SK-N-SH (cell line): Measurements from ENCODE around the gene ZNF532. TPM values are rescaled to one million over a fixed set of nuclear protein-coding genes. Genes with fewer than 3 reads are reported as not detected.

Source experiments
- CTCF ChIA-PET: fragments of 300-600, 350-600 bp; formaldehyde crosslinking; extraction: SDS; loops from one replicate; lab custom pipeline; 2021; lab: Yijun Ruan, JAX
- POLR2A ChIA-PET: fragments of 350-600 bp; sonication (Branson Sonifier 250); formaldehyde crosslinking; extraction: SDS; loops from one replicate; lab custom pipeline; 2020; ENCODE audit warnings: antibody characterized with exemption, inconsistent platforms; lab: Yijun Ruan, JAX
- DNase-seq: peaks from one replicate; pipeline ENCODE4 v3.0.0; 2012
- H2AFZ ChIP-seq: fragments of 200-600 bp; sonication (generic); 2 replicates; pipeline ENCODE4 v1.8.1; 2016; ENCODE audit warnings: antibody characterized with exemption, mild to moderate bottlenecking, low read depth
- H3F3A ChIP-seq: fragments of 200-600 bp; sonication (generic); replicated peaks from 2 replicates; pipeline ENCODE3; 2016; ENCODE audit warnings: antibody characterized with exemption, mild to moderate bottlenecking; ENCODE audit not compliant: insufficient read depth
- H3K27ac ChIP-seq, 2 experiments: fragments of 200-500 bp in 1 of 2; fragments of 200-600 bp in 1 of 2; sonication (Bioruptor generic) in 1 of 2; sonication (generic), shearing (Covaris generic) in 1 of 2; 2 replicates each; pipeline versions ENCODE4 v1.5.1 to v1.6.1; 2014 to 2016; ENCODE audit warnings: low read depth in 2 of 2, inconsistent platforms in 1 of 2, low read length in 1 of 2, mild to moderate bottlenecking in 1 of 2, mixed read lengths in 1 of 2
- H3K27me3 ChIP-seq: fragments of 200-600 bp; sonication (generic), shearing (Covaris generic); 2 replicates; pipeline ENCODE4 v1.6.1; 2016; ENCODE audit warnings: mixed run types; ENCODE audit not compliant: insufficient read depth
- H3K36me3 ChIP-seq, 2 experiments: fragments of 200-500 bp in 1 of 2; fragments of 200-600 bp in 1 of 2; sonication (Bioruptor generic) in 1 of 2; sonication (generic) in 1 of 2; replicated peaks in 1 of 2; 2 replicates each; pipeline versions ENCODE3 to v1.5.1; 2014 to 2016; ENCODE audit warnings: low read length in 1 of 2, mild to moderate bottlenecking in 1 of 2; ENCODE audit not compliant: insufficient read depth in 2 of 2, control insufficient read depth in 1 of 2
- H3K4me1 ChIP-seq, 2 experiments: fragments of 200-500 bp in 1 of 2; fragments of 200-600 bp in 1 of 2; sonication (Bioruptor generic) in 1 of 2; sonication (generic), shearing (Covaris generic) in 1 of 2; 2 replicates each; pipeline versions ENCODE4 v1.5.1 to v1.6.1; 2014 to 2016; ENCODE audit warnings: low read depth in 1 of 2, low read length in 1 of 2, mixed run types in 1 of 2; ENCODE audit not compliant: insufficient read depth in 2 of 2, control insufficient read depth in 1 of 2
- H3K4me2 ChIP-seq: fragments of 200-600 bp; sonication (generic), shearing (Covaris generic); 2 replicates; pipeline ENCODE4 v1.6.1; 2017; ENCODE audit warnings: mixed run types
- H3K4me3 ChIP-seq, 2 experiments: fragments of 200-500 bp in 1 of 2; fragments of 200-600 bp in 1 of 2; sonication (Bioruptor generic) in 1 of 2; sonication (generic), shearing (Covaris generic) in 1 of 2; 2 replicates each; pipeline versions ENCODE4 v1.5.1 to v1.8.1; 2014 to 2016; ENCODE audit warnings: low read depth in 2 of 2, inconsistent platforms in 1 of 2, low read length in 1 of 2, mild to moderate bottlenecking in 1 of 2, mixed read lengths in 1 of 2, moderate library complexity in 1 of 2
- H3K79me2 ChIP-seq: fragments of 200-600 bp; sonication (generic); 2 replicates; pipeline ENCODE4 v1.8.1; 2017; ENCODE audit warnings: mild to moderate bottlenecking; ENCODE audit not compliant: insufficient read depth
- H3K9ac ChIP-seq: fragments of 200-600 bp; sonication (generic); 2 replicates; pipeline ENCODE4 v1.6.1; 2017; ENCODE audit warnings: mixed run types
- H3K9me2 ChIP-seq: fragments of 200-600 bp; sonication (generic); 2 replicates; pipeline ENCODE4 v1.6.1; 2017; ENCODE audit warnings: mixed run types
- H3K9me3 ChIP-seq: fragments of 200-600 bp; sonication (generic); 2 replicates; pipeline ENCODE4 v1.6.1; 2017; ENCODE audit warnings: mixed run types, mild to moderate bottlenecking, moderate library complexity
- H4K20me1 ChIP-seq: fragments of 200-600 bp; sonication (generic); 2 replicates; pipeline ENCODE4 v1.6.1; 2017; ENCODE audit warnings: mild to moderate bottlenecking, mixed run types; ENCODE audit not compliant: insufficient read depth
- CHD2 ChIP-seq: fragments of 150-350 bp; IDR thresholded peaks from 2 replicates; pipeline ENCODE4 v1.6.1; 2018; ENCODE audit warnings: low read length; ENCODE audit not compliant: partially characterized antibody
- CTCF ChIP-seq: fragments of 200-600 bp; sonication (generic); IDR thresholded peaks from 2 replicates; pipeline ENCODE4 v1.6.1; 2017; ENCODE audit warnings: antibody characterized with exemption, mild to moderate bottlenecking, moderate library complexity
- GATA2 ChIP-seq: sonication (generic); formaldehyde crosslinking; IDR thresholded peaks from 2 replicates; pipeline ENCODE4 v1.5.0; 2020; ENCODE audit warnings: mild to moderate bottlenecking, missing genetic modification reagents
- MEF2A ChIP-seq: IDR thresholded peaks from 2 replicates; pipeline ENCODE4 v1.4.0; 2012; ENCODE audit warnings: low read depth, borderline replicate concordance
- PBX3 ChIP-seq: IDR thresholded peaks from 2 replicates; pipeline ENCODE4; 2012
- POLR2AphosphoS5 ChIP-seq: IDR thresholded peaks from 2 replicates; pipeline ENCODE4 v1.6.1; 2012; ENCODE audit warnings: low read depth, low read length
- RAD21 ChIP-seq: IDR thresholded peaks from 2 replicates; pipeline ENCODE4 v1.6.1; 2012; ENCODE audit warnings: mild to moderate bottlenecking, low read length
- REST ChIP-seq: IDR thresholded peaks from 2 replicates; pipeline ENCODE4 v1.6.1; 2012; ENCODE audit warnings: mild to moderate bottlenecking, low read depth, low read length, moderate library complexity
- SIN3A ChIP-seq: IDR thresholded peaks from 2 replicates; pipeline ENCODE4 v1.6.1; 2012; ENCODE audit warnings: low read depth, mild to moderate bottlenecking, low read length, moderate library complexity, borderline replicate concordance
- USF1 ChIP-seq: IDR thresholded peaks from 2 replicates; pipeline ENCODE4 v1.4.0; 2012; ENCODE audit warnings: low read depth, borderline replicate concordance
- USF2 ChIP-seq: fragments of 150-350 bp; IDR thresholded peaks from 2 replicates; pipeline ENCODE4 v1.6.1; 2017; ENCODE audit warnings: antibody characterized with exemption, low read length, low read depth, borderline replicate concordance
- YY1 ChIP-seq: IDR thresholded peaks from 2 replicates; pipeline ENCODE4 v1.4.0; 2012; ENCODE audit warnings: low read depth, mild to moderate bottlenecking
- ZBTB33 ChIP-seq: IDR thresholded peaks from 2 replicates; pipeline ENCODE4 v1.4.0; 2012; ENCODE audit warnings: low read depth, borderline replicate concordance
- WGBS: methylation state at CpG from one replicate; pipeline ENCODE4 v1.1.6; 2017; ENCODE audit warnings: low lambda C conversion rate; 5-methylcytosine and 5-hydroxymethylcytosine counted together
- polyA plus RNA-seq, 3 experiments: library from polyadenylated mRNA; depleted of rRNA; stranded (reverse); fragments of >200 nt; gene quantifications; 2 replicates each; pipeline ENCODE4 v1.2.3, GENCODE V29; 2012

The ZNF532 gene
- polyA plus RNA-seq, 1 of the 3 experiments (the other 2 are of a cell fraction): 34.7 TPM

GRCh38 chr18:58975296-58975695 lies 110.6 kb downstream of the ZNF532 start:
- POLR2A ChIA-PET: no interaction called here
- no peak for DNase-seq
- Histone ChIP-seq H4K20me1 (no peaks in the 10 kb centered on the region), H3K36me3 (peaks cover 9 to 17% of the 10 kb centered on the region in 2 experiments), H3K9ac (no peak overlapping the region), H3K4me2 (no peak overlapping the region)
- WGBS: 91% methylated on average over 11 of the region's 11 CpGs
- CTCF ChIA-PET: no interaction called here
- TF ChIP-seq USF1 (no peak), CTCF (no peak), MEF2A (no peak), POLR2AphosphoS5 (no peak)
- TF ChIP-seq, all 33 proteins: peak for 0
- Histone ChIP-seq H2AFZ (no peak overlapping the region), H3K9me2 (no peaks in the 10 kb centered on the region), H3K79me2 (no peaks in the 10 kb centered on the region), H3K27me3 (no peaks in the 10 kb centered on the region), H3F3A (no peaks in the 10 kb centered on the region), H3K9me3 (no peaks in the 10 kb centered on the region), H3K4me3 (no peak overlapping the region), H3K4me1 (peaks cover 0 to 8% of the 10 kb centered on the region in 2 experiments; a peak in 2 of 4 replicates), H3K27ac (no peak overlapping the region)

GRCh38 chr18:58975781-58976180 lies 111.1 kb downstream of the ZNF532 start:
- H3K4me2 ChIP-seq: no peak overlapping the region
- 90% methylated on average over 4 of the region's 4 CpGs for WGBS
- H3K79me2 ChIP-seq: no peaks in the 10 kb centered on the region
- TF ChIP-seq CHD2 (no peak), YY1 (no peak), GATA2 (no peak), REST (no peak), RAD21 (no peak), PBX3 (no peak), USF2 (no peak), SIN3A (no peak), ZBTB33 (no peak)
- no peak overlapping the region for H2AFZ ChIP-seq
- no peaks in the 10 kb centered on the region for H3K27me3 ChIP-seq
- H3K4me1 ChIP-seq: peaks cover 0 to 8% of the 10 kb centered on the region in 2 experiments; a peak in 2 of 4 replicates
- no peak overlapping the region for H3K27ac ChIP-seq
- H3F3A ChIP-seq: no peaks in the 10 kb centered on the region
- no peak for DNase-seq
- H3K9me3 ChIP-seq: no peaks in the 10 kb centered on the region
- H3K36me3 ChIP-seq: peaks cover 9 to 19% of the 10 kb centered on the region in 2 experiments
- H3K9ac ChIP-seq: no peak overlapping the region
- H3K9me2 ChIP-seq: no peaks in the 10 kb centered on the region
- no peak overlapping the region for H3K4me3 ChIP-seq
- no peaks in the 10 kb centered on the region for H4K20me1 ChIP-seq
- POLR2A ChIA-PET: no interaction called here
- CTCF ChIA-PET: interaction anchor here (0.6 kb wide), 1 partner anchor 211 kb away, joined by 3 read pairs; no protein-coding TSS in a partner anchor
